DOHH2 (cell line): ENCODE results near the gene SLC50A1.

Source experiments
- EZH2phosphoT487 ChIP-seq: fragments of 200-600 bp; sonication (generic); IDR thresholded peaks from 2 replicates; pipeline ENCODE4 v1.6.1; 2017; ENCODE audit warnings: borderline replicate concordance, mild to moderate bottlenecking, antibody characterized with exemption, low read length, moderate library complexity, mixed read lengths
- TF ChIP-seq, protein P1 (sequence below): fragments of 200-600 bp; sonication (generic); IDR thresholded peaks from one replicate; pipeline ENCODE4 v1.5.1; 2014; ENCODE audit warnings: antibody characterized with exemption, mild to moderate bottlenecking, low read depth, low read length; ENCODE audit not compliant: poor library complexity, severe bottlenecking

DNA sequence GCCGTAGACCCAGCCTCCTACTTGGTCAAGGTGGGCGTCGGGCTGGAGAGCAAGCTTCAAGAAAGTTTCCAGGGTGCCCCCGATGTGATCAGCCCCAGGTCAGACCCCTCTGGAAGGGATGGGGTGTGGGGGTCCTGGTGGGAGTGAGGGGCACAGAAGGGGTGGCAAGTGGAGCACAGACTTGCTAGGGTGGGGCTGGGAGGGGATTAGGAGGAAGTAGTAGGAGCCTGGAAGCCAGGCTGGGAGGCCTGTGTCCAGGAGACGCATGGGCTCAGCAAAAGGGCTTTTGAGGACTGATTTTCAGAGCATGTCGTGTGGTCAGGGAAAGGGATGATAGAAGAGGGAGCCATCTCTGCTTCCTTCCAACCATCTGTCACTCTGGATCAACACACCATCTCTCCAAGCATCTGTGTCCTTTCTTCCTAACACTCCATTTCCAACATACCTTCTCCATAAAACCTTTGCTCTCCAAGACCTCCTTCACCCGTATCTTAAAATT lies 46.4 kb downstream of the SLC50A1 start:
- TF ChIP-seq, protein P1, sequence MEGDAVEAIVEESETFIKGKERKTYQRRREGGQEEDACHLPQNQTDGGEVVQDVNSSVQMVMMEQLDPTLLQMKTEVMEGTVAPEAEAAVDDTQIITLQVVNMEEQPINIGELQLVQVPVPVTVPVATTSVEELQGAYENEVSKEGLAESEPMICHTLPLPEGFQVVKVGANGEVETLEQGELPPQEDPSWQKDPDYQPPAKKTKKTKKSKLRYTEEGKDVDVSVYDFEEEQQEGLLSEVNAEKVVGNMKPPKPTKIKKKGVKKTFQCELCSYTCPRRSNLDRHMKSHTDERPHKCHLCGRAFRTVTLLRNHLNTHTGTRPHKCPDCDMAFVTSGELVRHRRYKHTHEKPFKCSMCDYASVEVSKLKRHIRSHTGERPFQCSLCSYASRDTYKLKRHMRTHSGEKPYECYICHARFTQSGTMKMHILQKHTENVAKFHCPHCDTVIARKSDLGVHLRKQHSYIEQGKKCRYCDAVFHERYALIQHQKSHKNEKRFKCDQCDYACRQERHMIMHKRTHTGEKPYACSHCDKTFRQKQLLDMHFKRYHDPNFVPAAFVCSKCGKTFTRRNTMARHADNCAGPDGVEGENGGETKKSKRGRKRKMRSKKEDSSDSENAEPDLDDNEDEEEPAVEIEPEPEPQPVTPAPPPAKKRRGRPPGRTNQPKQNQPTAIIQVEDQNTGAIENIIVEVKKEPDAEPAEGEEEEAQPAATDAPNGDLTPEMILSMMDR, result no peak
- TF ChIP-seq EZH2phosphoT487, result no peak
